Naive thymus-derived CD8-positive, alpha-beta T cell (primary cell): Measurements from ENCODE around the gene MYO1E. TPM values are rescaled to one million over a fixed set of nuclear protein-coding genes. Genes with fewer than 3 reads are reported as not detected.
"Not testable (repeated sequence)": the region's sequence is repeated elsewhere in the genome, so short reads cannot be mapped to it uniquely, and the experiment has no call there.

Experiments used
- ATAC-seq, 2 donors: fragments of 150-1000 bp; cut with Tn5 transposase in 1 of 2; sonication (Bioruptor Pico), chemical (Tn5 transposase) in 1 of 2; 1 replicate in 1 of 2; 2 replicates in 1 of 2; pipeline ENCODE4 v1.10.0; 2021; ENCODE audit warnings: mild to moderate bottlenecking in 2 of 2, moderate library complexity in 2 of 2
- POLR2A ChIA-PET: fragments of 350-600 bp; sonication (Branson Sonifier 250); formaldehyde crosslinking; loops from one replicate; lab custom pipeline; 2021; ENCODE audit warnings: antibody characterized with exemption; lab: Charles Lee
- DNase-seq, 10 donors: peaks; one replicate each; pipeline versions ENCODE4 v3.0.0 to v3.0.0-alpha.2; 2020 to 2022
- H3K27ac Mint-ChIP-seq, 10 donors: one replicate each; pipeline ENCODE4 v1.8.0; 2020 to 2022; ENCODE audit warnings: mild to moderate bottlenecking in 10 of 10, mixed read lengths in 10 of 10, moderate library complexity in 4 of 10, inconsistent platforms in 1 of 10
- H3K27me3 Mint-ChIP-seq, 5 donors: one replicate each; pipeline ENCODE4 v1.8.0; 2021 to 2022; ENCODE audit warnings: mixed read lengths in 5 of 5
- H3K36me3 Mint-ChIP-seq, 3 donors: one replicate each; pipeline ENCODE4 v1.8.0; 2020 to 2022; ENCODE audit warnings: mixed read lengths in 3 of 3, mild to moderate bottlenecking in 2 of 3, inconsistent platforms in 1 of 3
- H3K4me1 Mint-ChIP-seq, 4 donors: one replicate each; pipeline ENCODE4 v1.8.0; 2021 to 2022; ENCODE audit warnings: mixed read lengths in 4 of 4
- H3K4me3 Mint-ChIP-seq, 10 donors: one replicate each; pipeline ENCODE4 v1.8.0; 2020 to 2022; ENCODE audit warnings: mild to moderate bottlenecking in 10 of 10, mixed read lengths in 10 of 10, moderate library complexity in 6 of 10, inconsistent platforms in 1 of 10
- H3K9me3 Mint-ChIP-seq, 9 donors: one replicate each; pipeline ENCODE4 v1.8.0; 2020 to 2022; ENCODE audit warnings: mixed read lengths in 9 of 9, mild to moderate bottlenecking in 3 of 9, inconsistent platforms in 1 of 9, moderate library complexity in 1 of 9
- polyA plus RNA-seq, 3 donors: library from polyadenylated mRNA; unstranded; fragments of 300-500 nt; fragmentation: Illumina TruSeq; gene quantifications; one replicate each; pipeline ENCODE4 v1.2.3, GENCODE V29; 2021
- total RNA-seq, 8 experiments: library from RNA in 2 of 8; stranded (reverse) in 2 of 8; gene quantifications; one replicate each; pipeline ENCODE4 v1.2.3 and lab custom pipeline; 2021 to 2026

The MYO1E gene
- total and polyA plus RNA-seq, 5 experiments from 2014 or later: 0.53 to 7.4 (median 3.4) TPM; not detected in 1

DNA sequence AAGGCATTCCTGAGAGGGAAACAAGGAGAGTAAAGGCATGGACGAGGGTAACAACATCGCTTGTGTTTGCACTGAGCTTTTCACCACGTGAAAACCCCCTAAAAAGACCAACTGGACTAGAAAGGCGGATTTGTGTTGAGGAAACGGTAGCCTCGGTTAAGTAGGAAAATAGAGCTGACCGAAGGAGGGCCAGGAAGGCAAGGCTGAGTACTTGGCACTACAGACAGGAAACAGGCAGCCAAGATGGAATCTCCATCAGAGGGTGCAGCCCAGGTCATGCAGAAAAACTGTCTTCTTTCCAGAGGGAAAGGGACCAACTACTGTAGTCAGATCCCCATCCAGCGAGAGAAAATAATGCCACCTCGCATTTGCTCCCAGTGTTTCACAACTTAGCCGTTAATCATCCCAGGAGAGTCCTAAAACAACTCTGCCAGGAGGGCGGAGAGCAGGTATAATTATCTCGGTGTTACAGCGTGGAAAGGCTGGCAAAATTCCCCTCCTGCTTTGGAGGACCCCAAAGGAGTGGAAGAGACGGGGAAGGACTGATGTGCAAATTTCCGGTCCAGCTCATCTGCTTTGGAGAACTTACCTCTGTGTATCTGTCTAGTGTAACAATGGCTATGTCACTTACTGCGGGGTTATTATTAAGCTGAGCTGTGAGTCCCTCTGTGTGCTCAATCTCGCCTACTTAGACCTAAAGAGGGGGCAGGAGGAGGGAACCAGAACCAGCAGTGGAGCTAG lies 77.2 kb downstream of the MYO1E start:
- POLR2A ChIA-PET: no interaction called here
- ATAC-seq (no peak), DNase-seq (no peak)
- Mint-ChIP-seq H3K27me3 (no peaks in the 10 kb centered on the region), H3K4me1 (peaks cover 5 to 56% (median 19%) of the 10 kb centered on the region in 4 donors), H3K4me3 (no peak overlapping the region), H3K36me3 (no peaks in the 10 kb centered on the region), H3K9me3 (no peaks in the 10 kb centered on the region), H3K27ac (no peak overlapping the region)

- H3K36me3 Mint-ChIP-seq: no peaks in the 10 kb centered on the region
- DNase-seq (no peak), ATAC-seq (no peak)
- peaks cover 0 to 53% (median 12%) of the 10 kb centered on the region in 4 donors for H3K4me1 Mint-ChIP-seq
- H3K4me3 Mint-ChIP-seq: no peak overlapping the region
- no peaks in the 10 kb centered on the region for H3K9me3 Mint-ChIP-seq
- POLR2A ChIA-PET: no interaction called here
- H3K27me3 Mint-ChIP-seq: no peaks in the 10 kb centered on the region
- H3K27ac Mint-ChIP-seq: peak overlapping the region in 1 of 10 donors; percentile 5
These were observed 78.0 kb downstream of the MYO1E start for GRCh38 chr15:59294574-59295260.

GRCh38 chr15:59292442-59293151 lies 80.1 kb downstream of the MYO1E start:
- DNase-seq: no peak
- Mint-ChIP-seq H3K9me3 (no peaks in the 10 kb centered on the region), H3K4me3 (no peak overlapping the region), H3K4me1 (peaks cover 0 to 33% (median 3%) of the 10 kb centered on the region in 4 donors), H3K36me3 (no peaks in the 10 kb centered on the region), H3K27me3 (no peaks in the 10 kb centered on the region), H3K27ac (no peak overlapping the region)
- POLR2A ChIA-PET: interaction anchor here (0.7 kb wide), 1 partner anchor 522 kb away, joined by 4 read pairs; no protein-coding TSS in a partner anchor
- no peak for ATAC-seq

- POLR2A ChIA-PET: no interaction called here
- DNase-seq: no peak
- ATAC-seq: no peak
- no peaks in the 10 kb centered on the region for H3K36me3 Mint-ChIP-seq
- H3K4me3 Mint-ChIP-seq: no peak overlapping the region
- H3K4me1 Mint-ChIP-seq: peaks cover 0 to 28% (median 3%) of the 10 kb centered on the region in 4 donors
- H3K27me3 Mint-ChIP-seq: no peaks in the 10 kb centered on the region
- H3K9me3 Mint-ChIP-seq: no peaks in the 10 kb centered on the region
- H3K27ac Mint-ChIP-seq: no peak overlapping the region
These were observed 81.5 kb downstream of the MYO1E start for GRCh38 chr15:59291213-59291549.

DNA sequence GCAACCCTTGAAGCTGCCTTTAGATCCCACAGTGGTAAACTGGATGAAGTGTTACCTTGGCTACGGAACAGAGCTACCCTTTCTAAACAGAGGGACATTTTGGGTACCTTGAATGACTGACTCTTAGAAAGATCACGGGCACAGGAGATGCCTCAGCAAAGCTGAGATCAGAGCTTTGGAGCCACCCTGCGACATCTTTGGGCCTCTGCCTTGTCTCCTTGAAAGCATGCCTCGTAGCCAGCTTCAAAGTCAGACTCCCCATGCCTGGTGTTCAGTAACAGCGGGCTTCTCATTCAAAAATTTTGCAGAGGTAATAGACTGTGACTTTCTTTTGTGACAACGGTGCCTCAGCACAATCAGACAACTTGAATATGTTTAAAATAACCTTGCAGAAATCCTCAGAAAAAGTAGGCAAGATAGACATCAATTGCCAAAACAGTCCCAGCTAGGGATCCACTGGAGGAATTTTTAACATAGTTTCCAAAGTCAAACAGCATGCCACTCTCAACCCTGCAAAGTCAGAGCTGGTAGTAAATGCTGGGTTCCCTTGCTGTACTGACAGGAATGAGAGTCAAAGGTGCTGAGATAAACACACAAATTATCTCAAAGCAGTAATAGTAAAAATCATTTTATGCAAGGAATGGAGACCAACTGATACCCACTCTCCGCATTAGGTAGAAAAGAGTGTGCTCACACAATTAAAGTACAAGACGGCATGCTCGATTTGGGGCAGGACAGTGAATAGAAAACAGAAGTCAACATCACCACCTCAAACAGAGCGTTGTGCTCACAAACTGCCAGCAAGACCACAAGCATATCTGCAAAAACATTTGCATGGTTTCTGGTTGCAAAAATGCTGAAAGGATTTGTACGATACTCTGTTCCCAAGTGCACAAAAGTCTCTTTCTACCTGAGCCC lies 82.1 kb downstream of the MYO1E start:
- H3K27me3 Mint-ChIP-seq: no peaks in the 10 kb centered on the region
- no peaks in the 10 kb centered on the region for H3K9me3 Mint-ChIP-seq
- H3K27ac Mint-ChIP-seq: no peak overlapping the region
- H3K4me1 Mint-ChIP-seq: peaks cover 0 to 25% (median 3%) of the 10 kb centered on the region in 4 donors
- ATAC-seq (no peak), DNase-seq (no peak)
- peak overlapping the region in 1 of 10 donors; percentile 6 for H3K4me3 Mint-ChIP-seq
- POLR2A ChIA-PET: no interaction called here
- no peaks in the 10 kb centered on the region for H3K36me3 Mint-ChIP-seq

GRCh38 chr15:59289574-59289973 lies 83.1 kb downstream of the MYO1E start:
- ATAC-seq (no peak), DNase-seq (no peak)
- Mint-ChIP-seq H3K27ac (peak overlapping the region in 1 of 10 donors; percentile 53), H3K4me1 (peaks cover 0 to 25% (median 3%) of the 10 kb centered on the region in 4 donors), H3K9me3 (no peaks in the 10 kb centered on the region), H3K4me3 (no peak overlapping the region), H3K27me3 (no peaks in the 10 kb centered on the region), H3K36me3 (no peaks in the 10 kb centered on the region)
- POLR2A ChIA-PET: no interaction called here

- POLR2A ChIA-PET: no interaction called here
- H3K36me3 Mint-ChIP-seq: no peaks in the 10 kb centered on the region
- ATAC-seq: no peak
These were observed 88.8 kb downstream of the MYO1E start for GRCh38 chr15:59283717-59284391.

DNA sequence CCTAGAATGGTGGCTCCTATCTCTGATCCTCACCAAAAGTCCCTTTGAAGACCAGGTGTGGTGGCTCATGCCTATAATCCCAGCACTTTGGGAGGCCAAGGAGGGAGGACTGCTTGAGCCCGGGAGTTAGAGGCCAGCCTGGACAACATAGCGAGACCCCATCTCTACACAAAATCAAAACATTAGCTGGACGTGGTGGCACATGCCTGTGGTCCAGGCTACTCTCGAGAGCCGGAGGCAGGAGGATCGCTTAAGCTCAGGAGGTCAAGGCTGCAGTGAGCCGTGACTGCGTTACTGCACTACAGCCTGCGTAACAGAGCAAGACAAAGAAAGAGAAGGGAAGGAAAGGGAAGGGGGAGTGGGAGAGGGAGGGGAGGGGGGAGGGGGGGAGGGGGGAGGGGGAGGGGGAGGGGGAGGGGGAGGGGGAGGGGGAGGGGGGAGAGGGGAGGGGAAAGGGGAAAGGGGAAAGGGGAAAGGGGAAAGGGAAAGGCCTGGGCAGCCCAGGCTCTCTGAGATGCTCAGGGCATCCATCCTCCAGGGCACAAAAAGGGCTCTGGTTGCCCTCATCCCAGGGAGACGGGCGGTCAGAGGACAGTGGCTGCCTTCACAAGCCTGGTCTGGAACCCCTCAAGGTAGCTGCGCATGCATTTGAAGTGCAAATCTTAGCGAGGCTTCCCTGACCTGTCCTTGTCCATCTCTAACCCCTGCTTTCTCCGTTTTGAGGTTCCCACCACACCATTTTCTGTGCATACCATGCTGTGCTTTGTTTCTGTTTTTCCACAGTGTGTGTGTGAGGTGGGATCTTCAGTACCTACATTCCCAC lies 89.9 kb downstream of the MYO1E start:
- Mint-ChIP-seq H3K9me3 (no peaks in the 10 kb centered on the region), H3K36me3 (no peaks in the 10 kb centered on the region), H3K4me1 (peaks cover 0 to 17% (median 3%) of the 10 kb centered on the region in 4 donors), H3K27me3 (peaks cover 0 to 1% (median 0%) of the 10 kb centered on the region in 5 donors), H3K27ac (no peak overlapping the region), H3K4me3 (no peak overlapping the region)
- no peak for DNase-seq
- POLR2A ChIA-PET: no interaction called here
- no peak for ATAC-seq

More at GRCh38 chr15:59283717-59284391, 88.8 kb downstream of the MYO1E start:
- Mint-ChIP-seq H3K27me3 (peaks cover 0 to 1% (median 0%) of the 10 kb centered on the region in 5 donors), H3K9me3 (no peaks in the 10 kb centered on the region), H3K4me3 (no peak overlapping the region), H3K4me1 (peaks cover 0 to 17% (median 3%) of the 10 kb centered on the region in 4 donors), H3K27ac (no peak overlapping the region)
- no peak for DNase-seq

DNA sequence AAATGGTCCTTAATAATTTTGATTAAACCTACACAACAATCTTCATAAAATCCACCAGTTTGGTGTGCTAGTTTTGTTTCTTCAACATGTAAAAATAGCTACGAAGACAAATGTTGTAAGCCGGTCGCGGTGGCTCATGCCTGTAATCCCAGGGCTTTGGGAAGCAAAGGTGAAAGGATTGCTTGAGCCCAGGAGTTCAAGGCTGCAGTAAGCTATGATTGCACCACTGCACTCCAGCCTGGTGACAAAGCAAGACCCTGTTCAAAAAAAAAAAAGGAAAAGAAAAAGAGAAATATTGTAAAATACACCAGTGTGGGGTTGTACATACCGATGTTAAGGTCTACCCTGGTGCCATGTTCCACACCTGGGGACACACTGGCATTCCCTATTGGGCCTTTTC lies 91.0 kb downstream of the MYO1E start:
- Mint-ChIP-seq H3K9me3 (no peaks in the 10 kb centered on the region), H3K27ac (no peak overlapping the region), H3K4me3 (no peak overlapping the region), H3K4me1 (peaks cover 0 to 17% (median 3%) of the 10 kb centered on the region in 4 donors), H3K27me3 (peaks cover 0 to 1% (median 0%) of the 10 kb centered on the region in 5 donors), H3K36me3 (no peaks in the 10 kb centered on the region)
- no peak for ATAC-seq
- POLR2A ChIA-PET: no interaction called here
- DNase-seq: no peak

GRCh38 chr15:59280855-59281254 lies 91.8 kb downstream of the MYO1E start:
- POLR2A ChIA-PET: interaction anchor here (0.7 kb wide), 1 partner anchor 943 kb away, joined by 3 read pairs; no protein-coding TSS in a partner anchor
- no peak for ATAC-seq

DNA sequence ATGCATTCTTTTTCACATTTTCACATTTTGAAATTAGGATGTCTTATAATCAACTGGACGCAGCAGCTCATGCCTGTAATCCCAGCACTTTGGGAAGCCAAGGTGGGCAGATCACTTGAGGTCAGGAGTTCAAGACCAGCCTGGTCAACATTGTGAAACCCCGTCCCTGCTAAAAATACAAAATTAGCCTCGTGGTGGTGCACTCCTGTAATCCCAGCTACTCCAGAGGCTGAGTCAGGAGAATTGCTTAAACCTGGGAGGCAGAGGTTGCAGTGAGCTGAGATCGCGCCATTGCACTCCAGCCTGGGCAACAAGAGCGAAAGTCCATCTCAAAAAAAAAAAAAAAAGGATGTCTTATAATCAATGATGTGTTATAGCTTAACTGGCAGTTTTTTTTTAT lies 92.4 kb downstream of the MYO1E start:
- ATAC-seq, H3K27ac Mint-ChIP-seq, DNase-seq, H3K36me3 Mint-ChIP-seq, H3K27me3 Mint-ChIP-seq, H3K4me3 Mint-ChIP-seq, H3K9me3 Mint-ChIP-seq: not testable (repeated sequence)
- H3K4me1 Mint-ChIP-seq: peaks cover 0 to 17% (median 3%) of the 10 kb centered on the region in 4 donors
- POLR2A ChIA-PET: interaction anchor here (0.6 to 0.7 kb wide), 3 partner anchors 10 to 943 kb away, joined by 3 to 5 read pairs (median 4); no protein-coding TSS in a partner anchor

More at GRCh38 chr15:59280855-59281254, 91.8 kb downstream of the MYO1E start:
- Mint-ChIP-seq H3K27ac (no peak overlapping the region), H3K4me1 (peaks cover 0 to 17% (median 3%) of the 10 kb centered on the region in 4 donors), H3K27me3 (peaks cover 0 to 1% (median 0%) of the 10 kb centered on the region in 5 donors), H3K36me3 (no peaks in the 10 kb centered on the region), H3K9me3 (no peaks in the 10 kb centered on the region), H3K4me3 (no peak overlapping the region)
- no peak for DNase-seq
